Fibroblast of skin of abdomen (primary cell): Measurements from ENCODE around the gene NDEL1.

ENCODE experiments used
- DNase-seq: peaks from one replicate; pipeline ENCODE4 v3.0.0-alpha.2; 2013

Gene NDEL1

DNA sequence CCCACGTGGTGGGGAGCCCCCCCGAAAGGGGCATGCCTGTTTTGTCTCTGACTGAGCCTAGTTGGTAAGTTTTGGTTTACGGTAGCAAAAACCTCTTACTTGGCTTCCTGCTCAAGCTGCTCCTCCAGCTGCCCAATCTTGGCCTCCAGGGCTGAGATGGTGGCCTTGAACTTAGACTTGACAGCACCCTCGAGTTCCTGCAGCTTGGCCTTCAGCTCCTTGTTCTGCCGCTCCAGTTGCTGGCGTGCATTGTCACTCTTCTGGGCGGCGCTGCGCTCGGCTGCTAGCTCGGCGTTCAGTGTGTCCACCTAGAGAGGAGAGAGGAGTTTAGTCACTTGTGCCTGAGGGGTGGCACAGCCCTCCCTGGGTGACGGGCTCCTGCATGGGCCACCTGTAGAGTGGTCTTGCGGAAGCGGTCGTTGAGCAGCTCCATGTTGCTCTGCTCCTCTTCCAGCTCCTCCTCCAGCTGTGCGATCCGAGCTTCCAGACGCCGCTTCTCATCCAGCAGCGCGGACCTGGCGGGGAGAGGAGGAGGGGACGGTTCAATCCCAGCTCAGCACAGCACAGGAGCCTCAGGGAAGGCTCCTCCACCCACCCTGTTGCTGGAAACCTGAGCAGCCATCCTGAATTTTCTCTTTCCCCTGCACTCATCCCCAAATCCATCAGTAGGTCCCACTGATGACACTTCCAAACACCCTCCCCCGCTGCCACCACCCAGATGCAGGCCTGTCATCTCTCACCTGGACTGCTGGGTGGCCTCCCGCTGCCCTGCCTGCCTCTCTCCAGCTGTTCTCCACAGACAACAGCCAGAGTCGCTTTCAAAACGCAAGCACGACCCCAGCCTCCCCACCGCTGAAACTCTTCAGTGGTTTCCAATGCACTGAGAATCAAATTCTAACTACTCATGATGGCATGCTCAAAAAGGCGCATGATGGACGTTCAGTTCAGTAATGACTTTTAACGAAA, 44.6 kb downstream of the NDEL1 start:
- no peak for DNase-seq

DNA sequence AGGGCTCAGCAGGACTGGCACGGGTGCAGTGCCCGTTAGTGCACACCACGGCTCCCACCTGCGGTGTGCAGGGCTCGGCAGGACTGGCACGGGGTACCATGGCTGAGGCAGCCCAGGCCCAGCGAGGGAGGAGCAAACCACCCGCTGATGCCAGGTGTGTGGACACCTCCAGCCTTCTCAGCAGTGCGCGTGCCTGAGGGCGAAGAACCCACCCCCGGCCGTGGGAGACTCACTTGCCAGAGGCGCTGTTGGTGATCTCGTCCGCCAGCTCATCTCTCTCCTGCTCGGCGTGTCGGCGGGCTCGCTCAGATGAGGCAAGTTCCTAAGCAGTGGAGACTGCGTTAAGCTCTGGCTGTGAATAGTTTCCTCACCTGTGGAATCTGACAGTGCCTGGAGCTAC, 45.4 kb downstream of the NDEL1 start:
- DNase-seq = no peak

DNA sequence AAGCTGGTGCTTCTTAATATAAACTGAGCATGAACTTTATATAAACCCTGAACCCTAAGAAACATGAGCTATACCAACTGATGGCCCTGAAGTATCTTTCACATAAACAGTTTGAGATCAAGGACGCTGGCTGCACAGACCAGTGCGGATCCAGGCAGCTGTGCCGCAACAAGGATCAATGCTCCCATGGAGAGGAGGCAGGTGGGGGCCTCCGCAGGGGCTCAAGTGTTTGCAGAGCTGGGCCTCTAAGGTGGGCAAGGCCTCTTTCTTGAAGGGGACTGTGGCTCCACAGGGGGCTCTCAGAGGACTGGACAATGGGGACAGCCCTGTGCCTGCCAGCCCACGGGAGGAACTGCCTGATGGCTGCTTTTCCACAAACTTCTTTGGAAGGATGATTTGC, 46.0 kb downstream of the NDEL1 start:
- DNase-seq = no peak

DNA sequence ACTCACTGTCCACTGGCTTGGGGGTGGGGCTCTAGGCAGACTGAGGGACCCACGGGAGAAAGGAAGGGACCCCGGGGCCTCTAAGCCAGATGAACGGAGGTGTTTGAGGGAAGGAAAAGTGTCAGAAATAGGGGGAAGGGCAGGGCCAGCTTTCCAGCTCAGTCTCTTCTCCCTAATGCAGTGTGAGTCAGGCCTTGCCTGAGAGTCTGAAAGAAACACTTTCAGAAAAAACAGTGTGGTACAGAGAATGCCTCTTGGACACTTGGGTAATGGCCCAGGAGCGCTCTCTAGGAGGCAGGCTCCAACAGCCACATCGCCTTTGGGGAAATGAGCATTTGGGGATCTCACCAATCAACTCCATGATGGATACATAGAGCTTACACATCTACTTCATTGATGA, 46.9 kb downstream of the NDEL1 start:
- no peak for DNase-seq

DNA sequence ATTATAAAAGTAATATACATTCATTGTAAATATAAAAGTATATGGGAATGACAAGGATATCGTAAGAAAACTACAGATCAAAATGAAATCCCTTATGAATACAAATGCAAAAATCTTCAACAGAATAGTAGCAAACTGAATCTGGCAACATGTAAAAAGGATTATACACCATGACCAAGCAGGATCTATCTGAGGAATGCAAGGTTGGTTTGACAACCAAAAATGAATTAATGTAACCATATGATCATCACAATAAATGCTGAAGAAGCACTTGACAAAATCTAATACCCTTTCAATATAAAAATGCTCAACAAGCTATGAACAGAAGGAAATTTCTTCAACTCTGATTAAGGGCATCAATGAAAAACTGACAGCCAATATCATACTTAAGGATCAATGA, 48.8 kb downstream of the NDEL1 start:
- DNase-seq = no peak

DNA sequence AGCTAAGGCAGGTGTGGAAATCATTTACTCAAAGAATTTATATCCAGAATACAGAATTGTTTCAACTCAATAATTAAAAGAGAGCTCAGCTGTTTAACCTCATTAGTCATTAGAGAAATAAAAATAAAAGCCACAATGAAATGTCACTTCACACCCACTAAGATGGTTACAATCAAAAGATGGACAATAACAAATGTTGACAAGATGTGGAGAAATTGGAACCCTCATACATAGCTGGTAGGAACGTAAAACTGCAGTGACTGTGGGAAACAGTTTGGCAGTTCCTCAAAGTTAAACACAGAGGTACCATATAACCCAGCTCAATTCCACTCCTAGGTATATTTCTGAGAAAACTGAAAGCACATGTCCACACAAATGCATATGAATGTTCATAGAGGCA, 49.8 kb downstream of the NDEL1 start:
- no peak for DNase-seq

DNA sequence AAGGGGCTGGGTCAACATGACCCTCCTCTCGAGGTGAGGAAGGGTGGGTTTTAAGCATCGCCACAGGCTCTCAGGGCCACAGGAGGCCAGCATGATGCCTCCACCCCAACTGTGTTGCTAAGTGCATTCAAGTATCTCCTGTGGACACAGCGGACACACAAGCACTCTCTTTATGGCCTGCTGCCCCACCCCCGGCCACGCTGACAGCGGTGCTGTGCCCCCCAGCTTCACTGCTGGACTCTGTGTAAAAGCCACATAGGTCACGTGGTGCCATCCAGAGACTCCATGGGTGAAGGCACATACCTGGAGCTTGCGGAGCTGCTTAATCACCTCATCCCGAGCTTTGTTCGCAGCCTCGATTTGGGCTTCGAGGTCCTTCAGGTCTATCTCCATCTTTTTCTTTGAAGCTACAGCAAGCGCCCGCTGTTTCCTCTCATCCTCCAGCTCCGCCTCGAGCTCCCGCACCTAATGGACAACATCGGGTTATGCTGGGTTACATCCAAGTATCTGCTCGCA, 51.5 kb downstream of the NDEL1 start:
- no peak for DNase-seq

DNA sequence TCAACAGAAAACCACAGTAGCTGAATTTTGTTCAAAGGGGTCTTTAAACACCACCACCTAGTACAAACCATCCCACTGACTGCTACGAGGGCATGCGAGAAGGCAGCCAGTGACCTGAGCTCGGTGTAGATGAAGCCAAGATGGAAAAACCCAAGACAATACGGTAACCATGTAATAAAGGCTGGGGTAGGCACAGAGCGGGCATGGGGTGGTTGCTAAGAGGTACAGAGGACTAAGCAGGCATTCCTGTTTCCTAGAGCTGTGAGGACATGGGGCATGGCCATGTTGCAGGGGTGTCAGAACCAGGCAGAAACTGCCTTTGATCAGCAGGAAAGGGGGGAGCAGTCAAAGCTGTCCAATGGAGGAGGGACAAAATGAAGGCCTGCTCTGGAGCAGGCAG, 52.1 kb downstream of the NDEL1 start:
- no peak for DNase-seq

DNA sequence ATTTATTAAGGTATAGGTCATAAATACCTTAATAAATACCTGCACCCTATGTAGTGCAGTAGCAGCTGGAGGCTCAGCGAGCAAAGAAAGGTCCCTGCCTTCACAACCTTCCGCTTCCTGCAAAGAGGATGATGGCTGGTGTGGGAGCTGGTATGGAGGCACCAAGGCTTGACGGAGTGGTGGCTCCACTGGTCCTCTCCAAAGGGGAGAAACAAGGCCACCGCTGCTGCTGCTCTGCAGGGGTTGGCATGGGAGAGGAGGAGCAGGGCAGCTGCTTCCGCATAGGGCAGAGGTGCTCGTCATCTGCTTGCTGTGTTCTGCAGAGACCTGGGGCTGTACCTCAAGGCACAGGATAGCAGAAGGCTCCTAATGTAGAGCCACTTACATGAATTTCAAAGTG, 52.8 kb downstream of the NDEL1 start:
- DNase-seq = no peak

DNA sequence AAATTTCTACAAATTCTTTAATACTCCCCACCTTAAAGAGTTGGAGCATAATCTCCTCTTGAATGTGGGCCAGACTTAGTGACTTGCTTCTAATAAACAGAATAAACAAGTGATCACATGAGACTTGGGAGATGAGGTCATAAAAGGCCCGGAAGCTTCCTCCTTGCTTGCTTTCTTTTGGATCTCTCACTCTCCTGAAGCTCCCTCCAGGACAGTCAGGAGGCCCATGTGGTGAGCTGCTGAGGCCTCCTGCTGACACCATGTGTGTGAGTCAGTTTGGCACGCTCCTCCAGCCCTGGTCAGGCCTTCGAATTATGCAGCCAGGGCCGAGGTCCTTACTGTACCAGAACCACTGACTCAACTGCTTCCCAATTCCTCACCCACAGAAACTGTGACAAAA, 53.2 kb downstream of the NDEL1 start:
- DNase-seq = peak; percentile 93

DNA sequence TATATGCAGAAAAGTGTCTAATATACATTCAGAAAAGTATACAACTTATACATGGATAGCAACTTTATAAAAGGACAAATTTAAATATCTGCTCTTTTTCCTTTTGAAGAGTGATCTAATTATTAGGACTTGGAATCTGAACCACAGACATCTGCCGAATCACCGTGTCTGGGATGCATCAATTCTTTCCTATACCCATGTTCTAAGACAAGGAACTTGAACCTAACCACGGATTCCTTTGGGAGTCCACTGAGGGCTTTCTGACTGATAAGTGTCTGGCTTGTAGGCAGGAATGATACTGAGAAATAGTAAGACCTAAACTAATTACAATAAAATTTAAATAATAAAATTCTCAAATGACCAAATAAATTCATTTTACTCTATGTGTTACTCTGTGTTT, 54.2 kb downstream of the NDEL1 start:
- peak; percentile 76 for DNase-seq

DNA sequence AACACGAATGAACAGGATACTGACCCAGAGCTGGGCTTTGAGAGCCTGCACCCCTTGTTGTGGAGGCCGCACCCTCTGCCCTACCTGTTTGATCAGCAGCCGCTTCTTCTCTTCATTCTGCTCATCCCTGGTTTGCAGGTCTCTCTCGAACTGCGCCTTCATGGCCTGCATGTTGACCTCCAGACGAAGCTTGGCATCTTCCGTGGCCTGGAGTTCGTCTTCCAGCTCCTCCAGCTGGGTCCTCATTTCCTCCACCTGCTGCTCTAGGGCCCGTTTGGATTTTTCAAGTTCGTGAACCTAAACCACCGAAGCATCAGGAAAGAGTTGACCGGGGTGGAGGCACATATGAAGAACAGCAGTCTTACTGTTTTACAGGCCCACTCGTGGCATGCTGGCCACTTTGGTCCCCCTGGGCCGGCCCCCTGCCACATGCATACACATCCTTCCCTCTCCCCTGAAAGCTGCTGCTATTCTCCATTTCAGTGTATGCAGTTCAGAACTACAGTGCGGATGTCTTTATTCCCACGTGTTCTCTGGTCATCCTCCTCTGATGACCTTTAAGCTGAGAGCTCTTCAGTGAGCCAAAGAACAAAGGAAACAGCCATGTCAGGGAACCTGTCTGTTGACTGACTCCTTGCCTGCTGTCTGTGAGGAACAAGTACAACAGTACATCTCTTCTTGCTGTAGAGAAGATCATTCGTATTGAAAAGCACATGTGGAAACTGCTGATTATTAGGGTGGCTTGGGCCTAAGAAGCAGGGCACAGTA, 54.8 kb downstream of the NDEL1 start:
- DNase-seq = no peak

DNA sequence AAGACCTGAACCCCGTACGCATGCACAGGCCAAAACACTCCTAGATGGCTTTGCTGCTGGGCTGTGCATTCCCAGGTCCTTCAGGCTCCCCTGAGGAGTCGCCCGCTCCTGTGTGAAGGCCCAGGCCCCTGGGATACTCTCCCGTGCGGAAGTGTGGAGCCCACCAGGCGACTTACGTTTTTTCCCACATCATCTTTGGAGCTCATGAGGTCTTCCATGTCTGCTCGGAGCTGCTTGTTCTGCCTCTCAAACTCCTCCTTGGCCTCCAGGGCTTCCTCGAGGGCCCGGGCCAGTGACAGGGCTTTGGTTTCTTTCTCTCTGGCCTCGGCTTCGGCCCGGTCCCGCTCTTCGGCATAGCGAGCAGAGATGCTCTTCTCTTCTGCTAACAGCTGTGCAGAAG, 56.4 kb downstream of the NDEL1 start:
- DNase-seq = no peak

DNA sequence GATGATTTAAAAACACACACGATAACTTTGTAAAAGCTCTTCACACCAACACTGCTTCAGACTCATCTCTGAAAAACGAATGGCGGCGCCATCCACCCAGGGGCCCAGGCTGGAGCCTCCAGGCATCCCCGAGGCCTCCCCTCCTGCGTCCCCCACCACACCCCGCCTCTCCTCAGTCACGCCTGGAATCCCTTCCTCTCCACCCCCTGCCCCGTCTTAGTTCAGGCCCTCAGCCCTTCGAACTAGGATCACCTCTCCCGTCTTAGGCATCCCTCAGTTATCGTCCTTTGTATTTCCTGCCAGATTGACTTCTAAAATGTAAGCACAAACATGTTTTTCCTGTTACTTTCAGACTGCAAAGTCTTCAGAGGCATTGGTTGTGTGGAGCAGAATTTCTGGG, 58.3 kb downstream of the NDEL1 start:
- DNase-seq = no peak

DNA sequence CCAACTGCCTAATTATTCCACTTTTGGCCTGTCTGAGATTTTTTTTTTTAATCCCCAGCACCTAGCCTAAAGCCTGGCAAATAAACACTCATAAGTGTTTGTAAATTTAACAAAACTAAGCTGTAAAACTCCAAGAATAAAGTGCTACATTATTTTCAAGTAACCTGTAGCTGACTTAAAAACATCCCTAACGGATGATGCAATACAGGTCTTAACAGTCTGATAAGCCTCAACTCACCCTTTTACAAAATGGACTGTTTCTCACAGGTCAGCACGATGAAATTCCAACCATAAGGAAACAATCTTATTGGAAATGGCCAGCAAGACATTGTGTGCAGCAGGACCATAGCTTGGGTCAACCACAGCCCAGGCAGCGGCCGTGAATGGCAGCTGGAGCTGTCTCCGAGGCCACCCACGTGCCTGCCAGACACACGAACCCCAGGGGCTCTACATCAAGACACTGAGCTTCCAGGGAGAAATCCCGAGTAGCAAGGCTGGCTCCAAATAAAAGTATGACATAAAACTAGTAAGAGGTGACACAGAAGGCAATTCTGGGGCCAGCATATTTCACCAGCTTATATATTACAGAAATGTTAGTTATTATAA, 58.9 kb downstream of the NDEL1 start:
- no peak for DNase-seq

DNA sequence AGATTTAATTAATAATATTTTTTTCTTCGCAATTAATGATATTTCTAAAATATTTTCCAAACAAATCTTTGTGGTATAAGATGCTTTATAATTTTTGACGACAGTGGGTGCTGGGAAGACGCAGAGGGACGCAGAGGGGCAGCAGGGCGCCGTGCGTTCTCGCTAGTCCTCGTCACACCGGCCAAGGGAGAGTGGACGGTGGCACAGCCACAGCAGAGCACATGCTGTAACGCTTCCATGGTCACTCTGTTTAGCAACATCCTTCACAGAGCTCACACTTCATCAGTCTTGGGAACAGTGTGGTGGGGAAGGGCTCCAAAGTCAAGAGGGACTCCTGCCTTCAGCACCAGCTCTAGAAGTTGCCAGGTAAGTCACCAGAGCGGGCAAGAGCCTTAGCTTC, 60.4 kb downstream of the NDEL1 start:
- DNase-seq = no peak

DNA sequence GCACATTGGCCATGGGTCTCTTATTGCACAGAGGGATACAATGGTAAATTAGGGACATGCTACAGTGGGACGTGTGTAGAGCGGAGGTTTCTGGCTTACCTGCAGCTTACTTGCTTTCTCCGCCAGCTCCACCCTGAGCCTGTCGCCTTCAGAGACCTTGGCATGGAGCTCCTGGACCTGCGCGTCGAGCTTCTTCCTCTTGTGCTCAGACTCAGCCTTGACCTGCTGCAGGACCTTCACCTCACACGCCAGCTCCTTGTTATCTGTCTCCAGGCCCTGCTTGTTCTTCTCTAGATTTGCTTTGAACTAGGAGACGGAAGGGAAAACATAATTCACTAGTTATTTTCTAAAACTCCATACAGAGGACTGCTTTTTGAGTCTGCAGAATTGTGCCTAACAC, 63.5 kb downstream of the NDEL1 start:
- no peak for DNase-seq

DNA sequence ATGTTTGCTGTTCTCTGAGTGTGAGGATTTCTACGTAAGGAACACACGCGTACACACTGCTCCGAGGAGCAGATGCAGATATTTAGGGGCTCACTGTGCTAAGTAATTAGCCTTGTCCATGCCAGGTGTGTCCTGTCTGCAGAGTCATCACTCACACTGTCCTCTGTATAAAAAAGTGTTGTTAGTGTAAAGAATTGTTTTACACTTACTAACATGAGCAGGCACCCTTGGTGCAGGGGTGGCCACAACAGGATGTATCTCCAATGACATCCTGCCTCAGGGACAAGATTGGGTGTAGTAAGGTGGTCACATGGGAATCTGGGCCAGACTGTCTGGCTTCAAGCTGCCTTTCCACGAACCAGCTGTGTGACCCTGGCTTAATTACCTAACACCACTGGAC, 63.9 kb downstream of the NDEL1 start:
- no peak for DNase-seq

DNA sequence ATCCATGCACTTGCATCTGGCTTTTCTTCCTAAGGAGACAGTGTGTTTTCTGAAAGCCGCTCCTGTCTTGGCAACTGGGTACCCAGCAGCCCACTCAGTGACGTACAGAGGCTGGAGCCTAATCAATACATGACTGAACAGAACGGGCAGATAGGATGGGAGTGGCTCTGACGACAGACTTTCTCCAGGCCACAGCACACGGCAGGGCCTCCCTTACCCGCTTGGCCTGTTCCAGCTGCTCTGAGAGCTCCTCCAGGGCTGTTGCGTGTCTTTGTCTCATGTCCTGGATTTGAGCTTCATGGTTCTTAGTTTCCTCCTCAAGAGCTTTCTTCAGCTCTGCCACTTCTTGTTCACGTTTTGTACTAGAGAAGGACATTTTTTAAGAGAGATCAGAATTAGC, 64.9 kb downstream of the NDEL1 start:
- DNase-seq = no peak

DNA sequence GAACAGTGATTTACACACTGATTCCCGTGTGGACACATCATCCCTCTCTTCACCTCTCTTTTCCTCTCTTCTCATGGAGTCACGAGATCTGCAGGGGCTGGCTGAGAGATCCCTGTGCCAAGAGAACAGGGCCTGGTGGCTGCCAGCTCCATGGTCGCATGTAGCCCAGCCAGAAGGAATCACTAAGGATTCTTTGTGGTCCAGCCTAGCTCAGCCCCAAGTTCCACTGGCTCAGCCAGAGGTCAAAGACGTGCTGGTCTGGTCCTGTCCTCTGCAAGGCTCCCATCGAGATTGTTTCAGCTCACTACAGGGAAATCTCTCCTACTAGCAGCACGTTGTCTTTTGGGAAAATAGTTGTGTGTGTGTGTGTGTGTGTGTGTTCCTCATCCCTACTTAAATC, 66.4 kb downstream of the NDEL1 start:
- DNase-seq = no peak

DNA sequence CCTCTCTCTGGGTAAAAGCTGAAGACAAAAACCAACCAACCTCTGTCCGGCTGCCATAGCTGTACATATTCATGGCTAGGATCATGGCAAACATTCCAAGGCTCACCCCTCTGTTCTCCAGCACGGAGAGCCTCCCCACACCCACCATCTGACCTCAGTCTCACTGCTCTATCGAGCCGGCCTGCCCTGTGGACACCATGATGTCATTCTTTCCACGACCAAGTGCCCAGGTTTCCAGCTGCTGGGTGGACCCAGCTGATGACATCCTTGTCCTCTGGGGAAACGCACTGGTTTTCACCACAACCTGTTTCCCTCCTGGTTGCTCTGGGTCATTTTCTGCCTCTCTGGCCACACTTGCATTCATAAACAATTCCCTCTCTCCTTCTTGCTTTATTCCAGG, 67.7 kb downstream of the NDEL1 start:
- DNase-seq = no peak

DNA sequence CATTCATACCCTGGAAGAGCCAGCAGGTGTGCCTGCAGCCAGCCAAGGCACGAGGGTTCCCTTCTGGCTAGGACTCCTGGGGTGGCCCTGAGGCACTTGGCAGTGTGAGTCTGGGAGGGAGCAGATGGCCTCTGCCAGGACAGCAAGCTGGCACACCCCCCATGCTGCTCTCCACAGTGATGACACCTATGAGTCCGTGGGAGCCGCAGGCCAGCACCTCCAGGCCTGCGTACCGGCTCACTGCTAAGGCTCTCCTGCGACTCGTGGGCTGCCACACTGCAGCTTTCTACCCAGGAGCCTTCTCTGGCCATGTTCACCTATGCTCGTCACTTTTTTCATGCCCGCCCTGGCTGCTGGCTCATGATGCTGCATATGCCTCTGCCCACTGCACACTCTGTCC, 68.1 kb downstream of the NDEL1 start:
- DNase-seq = no peak

DNA sequence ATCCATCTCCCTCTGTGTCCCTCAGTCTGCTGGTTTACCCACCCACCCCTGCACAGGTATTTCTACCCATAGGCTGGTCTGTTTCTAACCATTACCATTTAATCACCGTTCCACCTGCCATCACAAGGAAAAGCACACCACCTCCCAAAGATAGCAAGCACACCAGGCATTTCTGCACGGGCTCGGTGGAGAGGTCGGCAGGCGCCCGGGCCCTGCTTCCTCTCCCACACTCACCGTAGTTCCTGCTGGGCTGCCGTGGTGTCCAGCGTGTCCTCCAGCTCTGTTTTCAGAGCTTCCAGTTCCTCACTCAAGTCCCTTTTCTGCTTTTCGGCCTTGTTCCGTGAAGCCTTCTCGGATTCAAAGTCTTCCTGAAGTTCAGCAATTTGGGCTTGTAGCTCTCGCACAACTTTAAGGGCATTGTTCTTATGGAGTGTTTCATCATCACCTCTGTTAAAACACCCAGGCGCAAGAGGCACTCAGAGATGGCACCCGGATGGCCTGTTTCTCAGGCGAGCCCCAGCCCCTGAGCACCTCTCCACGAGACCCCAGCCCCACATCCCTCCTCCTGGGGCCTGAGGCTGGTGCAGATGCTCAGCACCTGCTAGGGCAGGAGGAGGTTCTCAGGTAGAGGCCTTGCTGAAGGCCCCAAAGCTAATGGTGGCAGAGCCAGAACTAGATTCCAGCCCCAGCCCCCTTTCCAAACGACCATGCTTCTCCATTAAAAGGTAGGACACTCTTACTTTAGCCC, 69.0 kb downstream of the NDEL1 start:
- DNase-seq = no peak
